IMR-90 (cell line): Measurements from ENCODE around the gene MYO5A. TPM values are rescaled to one million over a fixed set of nuclear protein-coding genes. Genes with fewer than 3 reads are reported as not detected.

Experiments used
- ATAC-seq: fragments of 200-7000 bp; cut with Tn5 transposase; 2 replicates; pipeline ENCODE4 v1.9.1; 2020; ENCODE audit warnings: low read depth, mild to moderate bottlenecking, moderate library complexity
- BruUV-seq: library from RNA; stranded (reverse); fragments of 400-500 nt; replicated peaks from 2 replicates; lab custom pipeline; 2021; lab: Mats Ljungman, UMichigan
- CTCF ChIA-PET: fragments of 300-600 bp; formaldehyde crosslinking; extraction: SDS; loops from one replicate; lab custom pipeline; 2021; ENCODE audit warnings: antibody characterized with exemption; lab: Yijun Ruan, JAX
- POLR2A ChIA-PET: fragments of 300-600 bp; sonication (Branson Sonifier 250); formaldehyde crosslinking; loops from one replicate; lab custom pipeline; 2022; ENCODE audit warnings: antibody characterized with exemption; ENCODE audit not compliant: unreplicated experiment; lab: Charles Lee
- DNase-seq: peaks from one replicate; pipeline ENCODE4 v3.0.0; 2013
- H2AFZ ChIP-seq: replicated peaks from 2 replicates; pipeline ENCODE3; 2013; ENCODE audit warnings: low read length, mild to moderate bottlenecking; ENCODE audit not compliant: poor library complexity
- H2AK5ac ChIP-seq: 2 replicates; pipeline ENCODE4 v1.6.1; 2013; ENCODE audit warnings: low read depth, low read length, inconsistent platforms
- H2AK9ac ChIP-seq: replicated peaks from 2 replicates; pipeline ENCODE3; 2013; ENCODE audit warnings: mild to moderate bottlenecking, low read depth, low read length, moderate library complexity; ENCODE audit not compliant: poor library complexity
- H2BK120ac ChIP-seq: 2 replicates; pipeline ENCODE4 v1.6.1; 2013; ENCODE audit warnings: low read depth, low read length, inconsistent platforms
- H2BK15ac ChIP-seq: 3 replicates; pipeline ENCODE4 v1.6.1; 2013; ENCODE audit warnings: low read depth, low read length, inconsistent platforms
- H2BK20ac ChIP-seq: 2 replicates; pipeline ENCODE4 v1.6.1; 2013; ENCODE audit warnings: low read depth, mild to moderate bottlenecking, inconsistent platforms, low read length, moderate library complexity
- H2BK5ac ChIP-seq: 2 replicates; pipeline ENCODE4 v1.6.1; 2013; ENCODE audit warnings: mild to moderate bottlenecking, low read depth, low read length, inconsistent platforms; ENCODE audit not compliant: poor library complexity, severe bottlenecking
- H3K14ac ChIP-seq: replicated peaks from 2 replicates; pipeline ENCODE4 v1.6.1; 2013; ENCODE audit warnings: low read depth, low read length, inconsistent platforms
- H3K18ac ChIP-seq: 2 replicates; pipeline ENCODE4 v1.6.1; 2013; ENCODE audit warnings: low read depth, low read length, control low read depth
- H3K23ac ChIP-seq: 2 replicates; pipeline ENCODE4 v1.6.1; 2013; ENCODE audit warnings: low read depth, low read length, inconsistent platforms
- H3K27ac ChIP-seq: 2 replicates; pipeline ENCODE4 v1.5.1; 2013; ENCODE audit warnings: mild to moderate bottlenecking, control low read depth, low read length; ENCODE audit not compliant: insufficient read depth
- H3K27me3 ChIP-seq: 2 replicates; pipeline ENCODE4 v1.6.1; 2013; ENCODE audit warnings: low read length; ENCODE audit not compliant: control insufficient read depth, insufficient read depth
- H3K36me3 ChIP-seq: 2 replicates; pipeline ENCODE4 v1.6.1; 2013; ENCODE audit warnings: low read length, mixed read lengths; ENCODE audit not compliant: control insufficient read depth, insufficient read depth
- H3K4ac ChIP-seq: 2 replicates; pipeline ENCODE4 v1.6.1; 2013; ENCODE audit warnings: low read depth, low read length, inconsistent platforms
- H3K4me1 ChIP-seq: 2 replicates; pipeline ENCODE4 v1.6.1; 2013; ENCODE audit warnings: low read length, mixed read lengths; ENCODE audit not compliant: control insufficient read depth, insufficient read depth
- H3K4me2 ChIP-seq: 2 replicates; pipeline ENCODE4 v1.6.1; 2013; ENCODE audit warnings: low read depth, mild to moderate bottlenecking, control low read depth, low read length, moderate library complexity
- H3K4me3 ChIP-seq: 2 replicates; pipeline ENCODE4 v1.5.1; 2013; ENCODE audit warnings: low read depth, mild to moderate bottlenecking, control low read depth, low read length, moderate library complexity; ENCODE audit not compliant: insufficient read depth
- H3K56ac ChIP-seq: 2 replicates; pipeline ENCODE4 v1.6.1; 2013; ENCODE audit warnings: low read length, inconsistent platforms; ENCODE audit not compliant: insufficient read depth; ENCODE audit errors: extremely low read depth
- H3K79me1 ChIP-seq, 2 experiments: 2 replicates each; pipeline ENCODE4 v1.6.1; 2013; ENCODE audit warnings: low read length in 2 of 2, inconsistent platforms in 1 of 2, low read depth in 1 of 2
- H3K9ac ChIP-seq: 2 replicates; pipeline ENCODE4 v1.6.1; 2013; ENCODE audit warnings: low read depth, low read length, control low read depth
- H3K9me1 ChIP-seq: 2 replicates; pipeline ENCODE4 v1.6.1; 2013; ENCODE audit warnings: low read length, inconsistent platforms; ENCODE audit not compliant: insufficient read depth
- H3K9me3 ChIP-seq: 2 replicates; pipeline ENCODE4 v1.6.1; 2013; ENCODE audit warnings: low read length; ENCODE audit not compliant: control insufficient read depth, insufficient read depth
- H4K20me1 ChIP-seq: 2 replicates; pipeline ENCODE4 v1.6.1; 2013; ENCODE audit warnings: low read length, inconsistent platforms; ENCODE audit not compliant: insufficient read depth
- H4K5ac ChIP-seq: 2 replicates; pipeline ENCODE4 v1.6.1; 2013; ENCODE audit warnings: mild to moderate bottlenecking, low read depth, low read length, control low read depth
- H4K8ac ChIP-seq, 2 experiments: 2 replicates each; pipeline ENCODE4 v1.6.1; 2013; ENCODE audit warnings: low read depth in 2 of 2, low read length in 2 of 2, control low read depth in 1 of 2, inconsistent platforms in 1 of 2
- H4K91ac ChIP-seq: 2 replicates; pipeline ENCODE4 v1.6.1; 2013; ENCODE audit warnings: low read depth, low read length, inconsistent platforms; ENCODE audit not compliant: insufficient read depth
- BHLHE40 ChIP-seq: fragments of 150-350 bp; IDR thresholded peaks from 2 replicates; pipeline ENCODE4 v1.6.1; 2016; ENCODE audit warnings: mild to moderate bottlenecking, low read depth, low read length
- CEBPB ChIP-seq: IDR thresholded peaks from 2 replicates; pipeline ENCODE4 v1.6.1; 2012; ENCODE audit warnings: low read depth, low read length, improper control_type of control experiment
- CHD1 ChIP-seq: IDR thresholded peaks from 2 replicates; pipeline ENCODE4 v1.6.1; 2012; ENCODE audit warnings: low read depth, low read length, improper control_type of control experiment
- FOS ChIP-seq: fragments of 150-350 bp; IDR thresholded peaks from 2 replicates; pipeline ENCODE4 v1.6.1; 2016; ENCODE audit warnings: low read depth, low read length
- MAFK ChIP-seq: IDR thresholded peaks from 2 replicates; pipeline ENCODE4 v1.6.1; 2012; ENCODE audit warnings: low read depth, low read length, improper control_type of control experiment
- MAZ ChIP-seq: IDR thresholded peaks from 2 replicates; pipeline ENCODE4 v1.6.1; 2012; ENCODE audit warnings: low read depth, mild to moderate bottlenecking, low read length, improper control_type of control experiment, moderate library complexity, borderline replicate concordance
- MXI1 ChIP-seq: IDR thresholded peaks from 2 replicates; pipeline ENCODE4 v1.6.1; 2012; ENCODE audit warnings: low read depth, mild to moderate bottlenecking, low read length, moderate library complexity, borderline replicate concordance
- NFE2L2 ChIP-seq: fragments of 150-350 bp; IDR thresholded peaks from 2 replicates; pipeline ENCODE4 v1.6.1; 2016; ENCODE audit warnings: low read depth, mild to moderate bottlenecking, low read length
- POLR2A ChIP-seq: IDR thresholded peaks from 2 replicates; pipeline ENCODE4 v1.6.1; 2012; ENCODE audit warnings: mild to moderate bottlenecking, low read depth, low read length
- RAD21 ChIP-seq: IDR thresholded peaks from 2 replicates; pipeline ENCODE4 v1.6.1; 2012; ENCODE audit warnings: low read length, improper control_type of control experiment
- RCOR1 ChIP-seq: IDR thresholded peaks from 2 replicates; pipeline ENCODE4 v1.6.1; 2012; ENCODE audit warnings: mild to moderate bottlenecking, low read length, improper control_type of control experiment; ENCODE audit not compliant: insufficient replicate concordance
- RFX5 ChIP-seq: IDR thresholded peaks from 2 replicates; pipeline ENCODE4 v1.8.0; 2012; ENCODE audit warnings: low read depth, mild to moderate bottlenecking, low read length, moderate library complexity
- SMC3 ChIP-seq: fragments of 150-350 bp; IDR thresholded peaks from 2 replicates; pipeline ENCODE4 v1.6.1; 2016; ENCODE audit warnings: low read depth, mild to moderate bottlenecking, antibody characterized with exemption, low read length, moderate library complexity
- dilution Hi-C: fragments of 300-500 bp; cut with HindIII; formaldehyde crosslinking; loops from one replicate; pipeline ENCODE4 v1.14.3; 2018; ENCODE audit warnings: low sequenced_read_pairs; ENCODE audit not compliant: unreplicated experiment
- in situ Hi-C: fragments of 300-500 bp; cut with MboI; formaldehyde crosslinking; loops from 3 replicates; pipeline ENCODE4 v1.14.3; 2019; ENCODE audit warnings: low sequenced_read_pairs, inconsistent platforms, mixed read lengths
- intact Hi-C: fragments of 100-400 bp; cut with micrococcal nuclease; formaldehyde crosslinking; loops from 2 replicates; pipeline ENCODE4 v1.10.0; 2022
- polyA plus RNA-seq, 3 experiments: library from polyadenylated mRNA; depleted of rRNA; stranded (reverse); fragments of >200 nt; gene quantifications; 2 replicates each; pipeline ENCODE4 v1.2.3, GENCODE V29; 2012; ENCODE audit warnings: low replicate concordance in 1 of 3
- total RNA-seq: library from RNA; depleted of rRNA; stranded (reverse); fragments of >200 nt; gene quantifications from 2 replicates; pipeline ENCODE4 v1.2.3, GENCODE V29; 2012
- TF ChIP-seq, protein P1 (sequence below): conservative IDR thresholded peaks from 2 replicates; pipeline ENCODE4 v1.5.1; 2012; ENCODE audit warnings: mild to moderate bottlenecking, low read depth, low read length, improper control_type of control experiment
- TF ChIP-seq, protein P2 (sequence below): fragments of 150-350 bp; IDR thresholded peaks from 2 replicates; pipeline ENCODE4 v1.6.1; 2017; ENCODE audit warnings: mild to moderate bottlenecking, antibody characterized with exemption, low read length, low read depth
- TF ChIP-seq, protein P3 (sequence below): fragments of 150-350 bp; IDR thresholded peaks from 2 replicates; pipeline ENCODE4 v1.6.1; 2016; ENCODE audit warnings: low read depth, mild to moderate bottlenecking, low read length, moderate library complexity, borderline replicate concordance

The MYO5A gene
- total and polyA plus RNA-seq, 2 of the 4 experiments (the other 2 are of a cell fraction) = 19.4 to 69.2 TPM

DNA sequence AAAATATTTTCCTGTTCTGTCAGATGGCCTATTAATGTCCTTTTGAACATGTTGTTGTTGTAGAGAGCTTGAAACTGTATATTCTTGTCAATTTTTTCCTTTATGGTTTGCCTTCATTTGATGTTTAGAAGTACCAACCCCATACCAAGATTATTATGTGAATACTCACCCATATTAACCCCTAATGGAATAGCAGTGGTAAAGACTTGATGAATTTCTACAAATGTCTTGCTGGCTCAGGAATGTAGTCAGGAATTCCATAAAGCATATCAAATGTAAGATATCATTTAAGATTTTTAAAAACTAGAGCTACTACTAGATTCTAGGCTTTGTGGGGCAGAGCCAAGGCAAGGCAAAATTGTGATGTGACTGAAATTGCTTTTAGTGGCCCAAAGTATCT lies 30.0 kb downstream of the MYO5A start:
- DNase-seq (no peak), ATAC-seq (peak; percentile 64)
- Histone ChIP-seq H2BK120ac (no peak overlapping the region), H3K56ac (no peak overlapping the region), H3K4me3 (no peak overlapping the region), H4K20me1 (0 out of 2 replicates have a peak, but pooled peaks cover 5% of the 10 kb centered on the region), H2AK5ac (no peak overlapping the region), H2BK5ac (no peak overlapping the region), H3K9me3 (no peaks in the 10 kb centered on the region), H3K27ac (no peak overlapping the region), H3K4me2 (no peak overlapping the region), H3K79me1 (peaks cover 10 to 35% of the 10 kb centered on the region in 2 experiments; a peak in 3 of 4 replicates), H4K8ac (no peak overlapping the region), H4K5ac (no peak overlapping the region), H3K36me3 (no peaks in the 10 kb centered on the region), H3K9ac (no peak overlapping the region), H3K23ac (peak overlapping the region; percentile 48; the same call in 1 of the 2 replicates), H2AK9ac (no peak overlapping the region), H3K4ac (no peak overlapping the region), H3K9me1 (peaks cover 12% of the 10 kb centered on the region), H3K4me1 (peaks cover 6% of the 10 kb centered on the region), H4K91ac (no peak overlapping the region), H2BK15ac (no peak overlapping the region), H2AFZ (no peak overlapping the region), H2BK20ac (no peak overlapping the region), H3K18ac (no peak overlapping the region), H3K27me3 (no peaks in the 10 kb centered on the region), H3K14ac (0 out of 2 replicates have a peak overlapping the region, but pooled peaks have one; percentile 5)
- intact Hi-C loops = loop anchor here (2.0 kb wide), 1 partner anchor 480 kb away; the partner anchor contains the start of gene MAPK6
- ChIA-PET CTCF (no interaction called here), POLR2A (no interaction called here)
- no TSS peak for BruUV-seq
- dilution Hi-C loops = no loop called here
- in situ Hi-C loops = no loop called here
- TF ChIP-seq FOS = no peak
- TF ChIP-seq RCOR1 = no peak
- no peak for TF ChIP-seq MAZ
- TF ChIP-seq CHD1 = no peak
- TF ChIP-seq RFX5 = no peak
- TF ChIP-seq BHLHE40 = no peak
- no peak for TF ChIP-seq RAD21
- TF ChIP-seq, protein P1, sequence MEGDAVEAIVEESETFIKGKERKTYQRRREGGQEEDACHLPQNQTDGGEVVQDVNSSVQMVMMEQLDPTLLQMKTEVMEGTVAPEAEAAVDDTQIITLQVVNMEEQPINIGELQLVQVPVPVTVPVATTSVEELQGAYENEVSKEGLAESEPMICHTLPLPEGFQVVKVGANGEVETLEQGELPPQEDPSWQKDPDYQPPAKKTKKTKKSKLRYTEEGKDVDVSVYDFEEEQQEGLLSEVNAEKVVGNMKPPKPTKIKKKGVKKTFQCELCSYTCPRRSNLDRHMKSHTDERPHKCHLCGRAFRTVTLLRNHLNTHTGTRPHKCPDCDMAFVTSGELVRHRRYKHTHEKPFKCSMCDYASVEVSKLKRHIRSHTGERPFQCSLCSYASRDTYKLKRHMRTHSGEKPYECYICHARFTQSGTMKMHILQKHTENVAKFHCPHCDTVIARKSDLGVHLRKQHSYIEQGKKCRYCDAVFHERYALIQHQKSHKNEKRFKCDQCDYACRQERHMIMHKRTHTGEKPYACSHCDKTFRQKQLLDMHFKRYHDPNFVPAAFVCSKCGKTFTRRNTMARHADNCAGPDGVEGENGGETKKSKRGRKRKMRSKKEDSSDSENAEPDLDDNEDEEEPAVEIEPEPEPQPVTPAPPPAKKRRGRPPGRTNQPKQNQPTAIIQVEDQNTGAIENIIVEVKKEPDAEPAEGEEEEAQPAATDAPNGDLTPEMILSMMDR = no peak
- TF ChIP-seq, protein P2, sequence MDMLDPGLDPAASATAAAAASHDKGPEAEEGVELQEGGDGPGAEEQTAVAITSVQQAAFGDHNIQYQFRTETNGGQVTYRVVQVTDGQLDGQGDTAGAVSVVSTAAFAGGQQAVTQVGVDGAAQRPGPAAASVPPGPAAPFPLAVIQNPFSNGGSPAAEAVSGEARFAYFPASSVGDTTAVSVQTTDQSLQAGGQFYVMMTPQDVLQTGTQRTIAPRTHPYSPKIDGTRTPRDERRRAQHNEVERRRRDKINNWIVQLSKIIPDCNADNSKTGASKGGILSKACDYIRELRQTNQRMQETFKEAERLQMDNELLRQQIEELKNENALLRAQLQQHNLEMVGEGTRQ = no peak
- no peak for TF ChIP-seq SMC3
- TF ChIP-seq MXI1 = no peak
- no peak for TF ChIP-seq NFE2L2
- no peak for TF ChIP-seq MAFK
- no peak for TF ChIP-seq CEBPB
- TF ChIP-seq, protein P3, sequence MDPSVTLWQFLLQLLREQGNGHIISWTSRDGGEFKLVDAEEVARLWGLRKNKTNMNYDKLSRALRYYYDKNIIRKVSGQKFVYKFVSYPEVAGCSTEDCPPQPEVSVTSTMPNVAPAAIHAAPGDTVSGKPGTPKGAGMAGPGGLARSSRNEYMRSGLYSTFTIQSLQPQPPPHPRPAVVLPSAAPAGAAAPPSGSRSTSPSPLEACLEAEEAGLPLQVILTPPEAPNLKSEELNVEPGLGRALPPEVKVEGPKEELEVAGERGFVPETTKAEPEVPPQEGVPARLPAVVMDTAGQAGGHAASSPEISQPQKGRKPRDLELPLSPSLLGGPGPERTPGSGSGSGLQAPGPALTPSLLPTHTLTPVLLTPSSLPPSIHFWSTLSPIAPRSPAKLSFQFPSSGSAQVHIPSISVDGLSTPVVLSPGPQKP = no peak
- TF ChIP-seq POLR2A = no peak
